Measurements from ENCODE around the gene SLC43A1. TPM values are rescaled to one million over a fixed set of nuclear protein-coding genes. Genes with fewer than 3 reads are reported as not detected.
A peak's percentile ranks its signal among the peaks of the same experiment; 100 is the strongest.

SLC43A1 gene
- total RNA-seq, 1 donor from 2014 or later, result 5.6 TPM

DNA sequence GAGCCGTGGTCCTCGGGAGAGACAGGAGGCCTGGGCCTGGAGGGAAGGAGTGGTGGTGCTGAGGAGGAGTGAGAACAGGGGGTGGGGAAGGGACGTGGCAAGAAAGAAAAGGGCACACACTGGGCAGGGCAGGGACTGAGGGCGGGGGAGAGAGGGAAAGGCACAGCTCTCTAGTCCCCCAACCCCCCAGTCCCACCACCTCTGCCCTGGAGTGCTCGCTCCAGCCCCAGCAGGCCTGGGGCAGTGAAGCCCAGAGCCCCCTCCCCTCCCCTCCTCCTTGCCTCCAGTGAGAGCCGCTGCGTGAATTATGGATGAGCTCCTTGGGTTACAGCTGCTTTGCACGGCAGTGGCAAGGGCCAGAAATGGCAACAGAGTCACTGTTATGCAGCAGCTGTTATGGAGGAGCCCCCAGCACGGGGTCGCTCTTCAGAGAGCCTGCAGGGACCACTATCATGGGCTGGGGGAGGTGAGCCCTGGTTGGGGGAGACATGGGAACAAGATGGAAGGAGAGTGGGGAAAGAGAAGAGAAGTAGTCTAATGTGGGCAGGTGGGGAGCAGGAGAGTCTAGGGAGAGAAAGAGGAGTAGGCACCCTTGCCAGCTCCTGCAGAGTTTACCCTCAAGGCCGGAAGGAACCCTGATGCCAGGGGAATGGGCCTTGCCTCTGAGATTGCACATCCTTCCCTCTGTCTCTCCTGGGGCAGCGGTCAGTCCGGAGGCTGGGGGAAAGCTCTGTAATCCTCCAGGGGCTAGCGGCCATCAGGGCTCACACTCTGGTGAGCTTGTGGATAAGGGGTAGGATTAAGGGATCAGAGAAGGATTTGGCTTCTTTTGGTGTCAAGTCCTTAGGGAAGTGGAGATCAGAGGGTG lies 51.6 kb downstream of the SLC43A1 start:
- H3K4me3 Mint-ChIP-seq (ENCODE audit: unreplicated experiment), result no peak overlapping the region
- TF ChIP-seq CTCF (IDR thresholded peaks at IDR 0.05), result no peak
- no peaks in the 10 kb centered on the region for H3K9me3 Mint-ChIP-seq (ENCODE audit: low read depth)
- no peaks in the 10 kb centered on the region for H3K36me3 Mint-ChIP-seq (ENCODE audit: low read depth)
- peaks cover 45% of the 10 kb centered on the region for H3K27me3 Mint-ChIP-seq (ENCODE audit: low read depth)
- DNase-seq (ENCODE audit: low spot score), result no peak
- H3K27ac Mint-ChIP-seq (ENCODE audit: unreplicated experiment), result no peak overlapping the region
- peaks cover 10% of the 10 kb centered on the region for H3K4me1 Mint-ChIP-seq (ENCODE audit: low read depth)

- no peak overlapping the region for H3K27ac Mint-ChIP-seq (ENCODE audit: unreplicated experiment)
- peaks cover 18% of the 10 kb centered on the region for H3K4me1 Mint-ChIP-seq (ENCODE audit: low read depth)
- no peak for TF ChIP-seq CTCF (IDR thresholded peaks at IDR 0.05)
- H3K27me3 Mint-ChIP-seq (ENCODE audit: low read depth), result peaks cover 46% of the 10 kb centered on the region
- H3K9me3 Mint-ChIP-seq (ENCODE audit: low read depth), result no peaks in the 10 kb centered on the region
- no peaks in the 10 kb centered on the region for H3K36me3 Mint-ChIP-seq (ENCODE audit: low read depth)
- DNase-seq (ENCODE audit: low spot score), result no peak
- no peak overlapping the region for H3K4me3 Mint-ChIP-seq (ENCODE audit: unreplicated experiment)
Observed at GRCh38 chr11:57462597-57462996, 52.9 kb downstream of the SLC43A1 start.

DNA sequence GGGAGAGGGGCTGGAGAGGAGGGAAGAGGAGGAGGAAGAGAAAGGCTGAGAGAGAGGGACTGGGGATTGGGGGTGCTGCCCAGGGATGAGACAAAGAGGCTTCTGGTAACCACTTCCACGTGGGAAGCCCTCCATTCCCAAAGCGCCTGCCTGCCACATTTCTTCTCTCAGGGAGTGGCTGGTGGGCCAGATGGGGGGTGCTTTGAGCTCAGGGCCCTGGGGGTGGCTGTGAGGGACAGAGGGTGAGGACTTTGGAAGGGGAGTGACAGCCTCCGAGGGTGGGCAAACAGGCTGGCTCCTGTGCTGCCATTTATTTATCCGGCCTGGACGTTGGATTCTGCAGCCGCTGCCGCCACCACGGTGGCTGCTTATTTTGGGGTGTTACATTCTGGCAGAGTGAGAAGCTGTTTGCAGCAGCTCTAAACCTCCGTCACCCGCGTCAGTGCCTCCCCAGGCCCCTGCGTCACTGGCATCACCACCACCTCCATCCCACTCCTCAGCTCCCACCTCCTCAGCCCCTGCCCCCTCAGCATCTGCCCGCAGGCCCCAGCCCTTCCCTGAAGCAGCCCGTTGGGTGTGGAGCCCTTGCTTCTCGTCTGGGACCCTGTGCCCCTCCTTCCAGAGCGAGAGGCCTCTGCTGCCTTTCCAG lies 53.5 kb downstream of the SLC43A1 start:
- DNase-seq (ENCODE audit: low spot score), result peak; percentile 55
- Mint-ChIP-seq H3K27ac (ENCODE audit: unreplicated experiment) (no peak overlapping the region), H3K4me1 (ENCODE audit: low read depth) (peaks cover 24% of the 10 kb centered on the region), H3K4me3 (ENCODE audit: unreplicated experiment) (no peak overlapping the region), H3K27me3 (ENCODE audit: low read depth) (peaks cover 49% of the 10 kb centered on the region), H3K36me3 (ENCODE audit: low read depth) (no peaks in the 10 kb centered on the region), H3K9me3 (ENCODE audit: low read depth) (no peaks in the 10 kb centered on the region)
- TF ChIP-seq CTCF (IDR thresholded peaks at IDR 0.05), result no peak

DNA sequence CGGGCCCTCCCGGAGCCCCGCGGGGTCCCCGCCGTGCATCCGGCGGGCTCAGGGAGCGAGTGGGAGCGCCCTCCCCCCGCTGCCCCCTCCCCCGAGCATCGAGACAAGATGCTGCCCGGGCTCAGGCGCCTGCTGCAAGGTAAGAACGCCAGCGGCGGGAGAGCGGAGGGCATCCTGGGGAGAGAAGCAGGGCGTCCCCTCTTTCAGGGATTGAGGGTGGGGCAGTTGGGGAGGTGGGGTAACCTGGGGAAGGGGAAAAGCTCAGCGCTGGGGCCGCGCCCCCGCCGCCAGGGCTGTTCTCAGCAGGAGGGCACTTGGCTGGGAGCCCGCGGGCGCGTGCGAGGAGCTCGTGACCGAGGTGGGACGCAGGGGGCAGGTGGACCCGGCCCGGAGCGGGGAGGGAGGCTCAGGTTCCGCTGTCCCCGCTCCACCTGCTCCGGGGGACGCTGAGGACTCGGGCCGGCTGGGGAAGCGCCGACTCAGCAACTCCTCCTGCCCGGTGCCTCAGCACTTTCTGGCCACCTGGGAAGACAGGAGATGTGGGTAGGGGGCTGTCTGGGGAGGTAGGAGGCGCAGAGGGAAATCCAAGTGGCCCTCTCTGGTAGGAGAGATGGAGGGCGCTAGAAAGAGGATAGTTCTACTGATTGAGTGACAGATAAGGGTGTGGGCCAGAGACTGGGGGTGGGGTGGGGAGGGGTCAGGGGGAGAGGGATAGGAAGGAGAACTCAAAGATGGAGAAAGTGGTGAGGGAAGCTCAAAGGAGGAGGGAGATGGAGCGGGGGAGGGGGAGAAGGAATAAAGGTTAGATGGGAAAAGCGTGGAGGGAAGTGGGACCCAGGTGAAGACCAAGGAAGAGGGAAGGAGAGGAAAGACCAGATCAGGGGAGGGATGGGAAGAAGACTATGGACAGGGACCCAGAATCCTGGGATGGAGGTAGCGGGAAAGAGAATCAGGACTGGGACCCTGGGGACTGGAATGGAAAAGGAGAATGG lies 54.4 kb downstream of the SLC43A1 start:
- Mint-ChIP-seq H3K36me3 (ENCODE audit: low read depth) (no peaks in the 10 kb centered on the region), H3K9me3 (ENCODE audit: low read depth) (no peaks in the 10 kb centered on the region), H3K27ac (ENCODE audit: unreplicated experiment) (peak overlapping the region; percentile 49), H3K4me3 (ENCODE audit: unreplicated experiment) (peak overlapping the region; percentile 33), H3K4me1 (ENCODE audit: low read depth) (peaks cover 24% of the 10 kb centered on the region), H3K27me3 (ENCODE audit: low read depth) (peaks cover 51% of the 10 kb centered on the region)
- no peak for DNase-seq (ENCODE audit: low spot score)
- no peak for TF ChIP-seq CTCF (IDR thresholded peaks at IDR 0.05)
